Gastrocnemius medialis (tissue), 4 donors: ENCODE data around the gene AHI1. TPM values are rescaled to one million over a fixed set of nuclear protein-coding genes. Genes with fewer than 3 reads are reported as not detected.

Experiments used
- ATAC-seq, 2 donors: fragments of 150-250 bp; one replicate each; pipeline ENCODE4 v1.9.1; 2016
- DNase-seq, 2 donors: peaks; one replicate each; pipeline ENCODE4 v3.0.0-alpha.2; 2019
- H3K27ac ChIP-seq, 4 donors: fragments of 200-600 bp; sonication (generic); 1 replicate in 1 of 4; 2 replicates in 3 of 4; pipeline ENCODE4 v1.5.1; 2016 to 2018; ENCODE audit warnings: mild to moderate bottlenecking in 2 of 4, moderate library complexity in 1 of 4
- H3K27me3 ChIP-seq, 3 donors: fragments of 200-600 bp; sonication (generic) in 2 of 3; 1 replicate in 1 of 3; 2 replicates in 2 of 3; pipeline versions ENCODE4 v1.5.1 to v1.6.0; 2016 to 2019; ENCODE audit warnings: mild to moderate bottlenecking in 1 of 3, moderate library complexity in 1 of 3
- H3K36me3 ChIP-seq, 2 donors: fragments of 200-600 bp; sonication (generic) in 1 of 2; one replicate each; pipeline ENCODE4 v1.5.1; 2017 to 2018
- H3K4me1 ChIP-seq, 2 donors: fragments of 200-600 bp; sonication (generic) in 1 of 2; one replicate each; pipeline ENCODE4 v1.5.1; 2016 to 2017; ENCODE audit warnings: mild to moderate bottlenecking in 2 of 2
- H3K4me3 ChIP-seq, 4 donors: fragments of 200-600 bp; sonication (generic) in 3 of 4; 1 replicate in 1 of 4; 2 replicates in 3 of 4; pipeline ENCODE4 v1.5.1; 2016 to 2019; ENCODE audit warnings: mild to moderate bottlenecking in 2 of 4
- H3K9me3 ChIP-seq, 3 donors: fragments of 200-600 bp; sonication (generic) in 2 of 3; 1 replicate in 1 of 3; 2 replicates in 2 of 3; pipeline ENCODE4 v1.5.1; 2016 to 2019
- CTCF ChIP-seq, 5 experiments: fragments of 450-650 bp in 3 of 5; fragments of 200-600 bp in 2 of 5; sonication (generic) in 2 of 5; IDR thresholded peaks in 4 of 5; conservative IDR thresholded peaks in 1 of 5; 1 replicate in 4 of 5; 2 replicates in 1 of 5; pipeline ENCODE4 v1.5.1; 2016 to 2019; ENCODE audit warnings: antibody characterized with exemption in 5 of 5, mild to moderate bottlenecking in 3 of 5, moderate library complexity in 3 of 5
- POLR2A ChIP-seq, 2 donors: fragments of 450-650 bp; IDR thresholded peaks; one replicate each; pipeline ENCODE4 v1.6.1; 2017; ENCODE audit warnings: antibody characterized with exemption in 2 of 2, mild to moderate bottlenecking in 2 of 2, moderate library complexity in 2 of 2
- in situ Hi-C, 4 donors: fragments of 200-750 bp; cut with MboI; loops; one replicate each; pipeline versions ENCODE4 v1.15.0 to v1.8.0; 2017; ENCODE audit warnings: low sequenced_read_pairs in 4 of 4
- intact Hi-C: fragments of 100-400 bp; cut with DNase I; formaldehyde crosslinking; loops from one replicate; pipeline ENCODE4 v1.15.1; 2023; ENCODE audit warnings: low total_unique reads
- total RNA-seq, 4 donors: library from RNA; depleted of rRNA; stranded (reverse); fragments of >200 nt; gene quantifications; one replicate each; pipeline versions ENCODE4 v1.1.0 to v1.2.3, GENCODE V29; 2016

The AHI1 gene
- total RNA-seq, 4 donors from 2014 or later = 3.5 to 16.8 (median 8.2) TPM

- H3K27ac ChIP-seq = no peak overlapping the region
- in situ Hi-C loops = no loop called here
These were observed 104.3 kb downstream of the AHI1 start for GRCh38 chr6:135393289-135393688.

GRCh38 chr6:135390458-135390857, 107.1 kb downstream of the AHI1 start:
- TF ChIP-seq POLR2A (IDR thresholded peaks at IDR 0.05) = no peak
- TF ChIP-seq CTCF (IDR thresholded peaks at IDR 0.05 in 4 of 5, conservative IDR thresholded peaks at IDR 0.05 in 1 of 5) = no peak
- ATAC-seq = no peak
- no peak for DNase-seq
- no peaks in the 10 kb centered on the region for H3K4me1 ChIP-seq
- H3K27me3 ChIP-seq = no peaks in the 10 kb centered on the region
- H3K4me3 ChIP-seq = no peak overlapping the region
- no peak overlapping the region for H3K27ac ChIP-seq
- no peaks in the 10 kb centered on the region for H3K36me3 ChIP-seq
- intact Hi-C loops = no loop called here
- no peaks in the 10 kb centered on the region for H3K9me3 ChIP-seq
- in situ Hi-C loops = no loop called here

More at GRCh38 chr6:135393289-135393688, 104.3 kb downstream of the AHI1 start:
- Histone ChIP-seq H3K4me1 (no peaks in the 10 kb centered on the region), H3K27me3 (no peaks in the 10 kb centered on the region), H3K9me3 (no peaks in the 10 kb centered on the region), H3K4me3 (no peak overlapping the region), H3K36me3 (no peaks in the 10 kb centered on the region)
- DNase-seq (no peak), ATAC-seq (no peak)
- TF ChIP-seq POLR2A (IDR thresholded peaks at IDR 0.05) (no peak), CTCF (IDR thresholded peaks at IDR 0.05 in 4 of 5, conservative IDR thresholded peaks at IDR 0.05 in 1 of 5) (no peak)
- intact Hi-C loops = no loop called here

- Histone ChIP-seq H3K27me3 (no peaks in the 10 kb centered on the region), H3K9me3 (no peaks in the 10 kb centered on the region), H3K27ac (no peak overlapping the region), H3K4me1 (no peaks in the 10 kb centered on the region), H3K36me3 (no peaks in the 10 kb centered on the region), H3K4me3 (no peak overlapping the region)
- in situ Hi-C loops = no loop called here
- TF ChIP-seq POLR2A (IDR thresholded peaks at IDR 0.05) (no peak), CTCF (IDR thresholded peaks at IDR 0.05 in 4 of 5, conservative IDR thresholded peaks at IDR 0.05 in 1 of 5) (no peak)
- intact Hi-C loops = no loop called here
- DNase-seq (no peak), ATAC-seq (no peak)
These were observed 112.2 kb downstream of the AHI1 start for GRCh38 chr6:135385299-135385698.

GRCh38 chr6:135383766-135384165, 113.8 kb downstream of the AHI1 start:
- H3K36me3 ChIP-seq = no peaks in the 10 kb centered on the region
- ATAC-seq (no peak), DNase-seq (no peak)
- H3K27me3 ChIP-seq = no peaks in the 10 kb centered on the region
- intact Hi-C loops (no loop called here), in situ Hi-C loops (no loop called here)
- no peak for TF ChIP-seq POLR2A (IDR thresholded peaks at IDR 0.05)
- no peak for TF ChIP-seq CTCF (IDR thresholded peaks at IDR 0.05 in 4 of 5, conservative IDR thresholded peaks at IDR 0.05 in 1 of 5)
- no peak overlapping the region for H3K27ac ChIP-seq
- no peak overlapping the region for H3K4me3 ChIP-seq
- no peaks in the 10 kb centered on the region for H3K4me1 ChIP-seq
- H3K9me3 ChIP-seq = no peaks in the 10 kb centered on the region

- no peak for ATAC-seq
- in situ Hi-C loops = no loop called here
- no peaks in the 10 kb centered on the region for H3K36me3 ChIP-seq
- TF ChIP-seq POLR2A (IDR thresholded peaks at IDR 0.05) (no peak), CTCF (IDR thresholded peaks at IDR 0.05 in 4 of 5, conservative IDR thresholded peaks at IDR 0.05 in 1 of 5) (no peak)
- intact Hi-C loops = no loop called here
- no peaks in the 10 kb centered on the region for H3K27me3 ChIP-seq
- DNase-seq = no peak
- no peak overlapping the region for H3K27ac ChIP-seq
- no peak overlapping the region for H3K4me3 ChIP-seq
- H3K9me3 ChIP-seq = no peaks in the 10 kb centered on the region
- H3K4me1 ChIP-seq = no peaks in the 10 kb centered on the region
These were observed 114.2 kb downstream of the AHI1 start for GRCh38 chr6:135383301-135383700.
